A673 (cell line): Measurements from ENCODE around the gene ENTPD7. TPM values are rescaled to one million over a fixed set of nuclear protein-coding genes. Genes with fewer than 3 reads are reported as not detected.

Experiments
- BruUV-seq: library from RNA; stranded (reverse); fragments of 400-500 nt; replicated peaks from 2 replicates; lab custom pipeline; 2021; lab: Mats Ljungman, UMichigan
- CTCF ChIA-PET: fragments of 300-600 bp; sonication (Branson Sonifier 250); formaldehyde crosslinking; loops from one replicate; lab custom pipeline; 2022; ENCODE audit warnings: antibody characterized with exemption; lab: Charles Lee
- POLR2A ChIA-PET: fragments of 300-600 bp; sonication (Branson Sonifier 250); formaldehyde crosslinking; loops from one replicate; lab custom pipeline; 2022; ENCODE audit warnings: antibody characterized with exemption; ENCODE audit not compliant: low non-redundant PET; lab: Charles Lee
- DNase-seq: peaks from one replicate; pipeline ENCODE4 v3.0.0-alpha.2; 2015; ENCODE audit warnings: low spot score
- H3K27ac ChIP-seq: fragments of 200-600 bp; sonication (generic); 2 replicates; pipeline ENCODE4 v1.5.1; 2016; ENCODE audit warnings: mixed run types, low read depth, mild to moderate bottlenecking, mixed read lengths, antibody characterized with exemption, low read length; ENCODE audit not compliant: poor library complexity, severe bottlenecking
- H3K27me3 ChIP-seq: fragments of 200-600 bp; sonication (generic); replicated peaks from 2 replicates; pipeline ENCODE4 v1.6.1; 2017; ENCODE audit warnings: mixed run types, low read depth, mild to moderate bottlenecking, mixed read lengths, antibody characterized with exemption, low read length; ENCODE audit not compliant: insufficient read depth, poor library complexity
- H3K36me3 ChIP-seq: fragments of 200-600 bp; sonication (generic); 2 replicates; pipeline ENCODE4 v1.6.1; 2016; ENCODE audit warnings: mixed run types, mild to moderate bottlenecking, mixed read lengths, antibody characterized with exemption, low read length; ENCODE audit not compliant: insufficient read depth, poor library complexity, severe bottlenecking
- H3K4me1 ChIP-seq: fragments of 200-600 bp; sonication (generic); 2 replicates; pipeline ENCODE4 v1.6.1; 2017; ENCODE audit warnings: mixed run types, mild to moderate bottlenecking, mixed read lengths, antibody characterized with exemption, low read length; ENCODE audit not compliant: insufficient read depth, poor library complexity, severe bottlenecking
- H3K4me3 ChIP-seq: fragments of 200-600 bp; sonication (generic); 2 replicates; pipeline ENCODE4 v1.5.1; 2016; ENCODE audit warnings: low read depth, mixed run types, mild to moderate bottlenecking, mixed read lengths, low read length; ENCODE audit not compliant: poor library complexity, severe bottlenecking
- H3K9me3 ChIP-seq: fragments of 200-600 bp; sonication (generic); 2 replicates; pipeline ENCODE4 v1.6.1; 2016; ENCODE audit warnings: mixed run types, low read depth, mild to moderate bottlenecking, mixed read lengths, antibody characterized with exemption, low read length; ENCODE audit not compliant: poor library complexity, severe bottlenecking
- EZH2 ChIP-seq: fragments of 200-600 bp; sonication (generic); IDR thresholded peaks from 2 replicates; pipeline ENCODE4 v1.6.1; 2017; ENCODE audit warnings: borderline replicate concordance, low read depth, mild to moderate bottlenecking, mixed read lengths, antibody characterized with exemption, low read length; ENCODE audit not compliant: poor library complexity, severe bottlenecking
- intact Hi-C: fragments of 100-400 bp; cut with micrococcal nuclease; formaldehyde crosslinking; loops from one replicate; pipeline ENCODE4 v1.10.0; 2022; ENCODE audit not compliant: unreplicated experiment
- total RNA-seq: library from RNA; stranded (reverse); gene quantifications from 2 replicates; pipeline ENCODE4 v1.2.3, GENCODE V29; 2021
- TF ChIP-seq, protein P1 (sequence below): fragments of 300-800, 200-600 bp; sonication (generic); conservative IDR thresholded peaks from 2 replicates; pipeline ENCODE4 v1.5.1; 2017; ENCODE audit warnings: low read depth, mild to moderate bottlenecking, antibody characterized with exemption, low read length, moderate library complexity, mixed read lengths

ENTPD7 gene
- total RNA-seq, 1 experiment from 2014 or later: 11.1 TPM

DNA sequence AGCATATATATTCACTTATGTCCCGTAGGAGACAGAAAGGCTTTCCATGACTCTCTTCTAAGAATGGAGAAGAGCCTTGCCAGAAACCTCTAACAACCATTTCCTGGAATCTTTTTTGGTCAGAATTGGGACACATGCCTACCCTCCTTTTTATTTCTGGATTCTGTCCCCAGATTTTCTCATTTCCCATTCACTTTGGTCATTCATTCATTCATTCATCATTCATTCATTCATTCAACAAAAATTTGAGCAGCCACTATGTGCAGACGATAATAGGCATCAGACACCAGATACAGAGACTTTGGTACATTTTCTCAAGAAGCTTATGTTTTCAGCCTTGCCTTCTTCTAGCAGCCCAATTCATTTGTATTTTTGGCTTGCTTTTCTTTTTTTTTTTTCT, 6.0 kb downstream of the ENTPD7 start:
- ChIA-PET POLR2A (interaction anchor here (0.6 kb wide), 1 partner anchor 93 kb away, joined by 6 read pairs; no protein-coding TSS in a partner anchor), CTCF (no interaction called here)
- no peak overlapping the region for H3K27ac ChIP-seq
- H3K27me3 ChIP-seq: no peaks in the 10 kb centered on the region
- no peak for DNase-seq
- intact Hi-C loops: no loop called here
- no TSS peak for BruUV-seq
- no peaks in the 10 kb centered on the region for H3K4me1 ChIP-seq
- H3K4me3 ChIP-seq: no peak overlapping the region
- TF ChIP-seq, protein P1, sequence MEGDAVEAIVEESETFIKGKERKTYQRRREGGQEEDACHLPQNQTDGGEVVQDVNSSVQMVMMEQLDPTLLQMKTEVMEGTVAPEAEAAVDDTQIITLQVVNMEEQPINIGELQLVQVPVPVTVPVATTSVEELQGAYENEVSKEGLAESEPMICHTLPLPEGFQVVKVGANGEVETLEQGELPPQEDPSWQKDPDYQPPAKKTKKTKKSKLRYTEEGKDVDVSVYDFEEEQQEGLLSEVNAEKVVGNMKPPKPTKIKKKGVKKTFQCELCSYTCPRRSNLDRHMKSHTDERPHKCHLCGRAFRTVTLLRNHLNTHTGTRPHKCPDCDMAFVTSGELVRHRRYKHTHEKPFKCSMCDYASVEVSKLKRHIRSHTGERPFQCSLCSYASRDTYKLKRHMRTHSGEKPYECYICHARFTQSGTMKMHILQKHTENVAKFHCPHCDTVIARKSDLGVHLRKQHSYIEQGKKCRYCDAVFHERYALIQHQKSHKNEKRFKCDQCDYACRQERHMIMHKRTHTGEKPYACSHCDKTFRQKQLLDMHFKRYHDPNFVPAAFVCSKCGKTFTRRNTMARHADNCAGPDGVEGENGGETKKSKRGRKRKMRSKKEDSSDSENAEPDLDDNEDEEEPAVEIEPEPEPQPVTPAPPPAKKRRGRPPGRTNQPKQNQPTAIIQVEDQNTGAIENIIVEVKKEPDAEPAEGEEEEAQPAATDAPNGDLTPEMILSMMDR: no peak
- no peak for TF ChIP-seq EZH2
- H3K9me3 ChIP-seq: no peaks in the 10 kb centered on the region
- no peaks in the 10 kb centered on the region for H3K36me3 ChIP-seq

- POLR2A ChIA-PET: no interaction called here
- no peak overlapping the region for H3K27ac ChIP-seq
Observed at GRCh38 chr10:99667108-99667751, 7.9 kb downstream of the ENTPD7 start.

DNA sequence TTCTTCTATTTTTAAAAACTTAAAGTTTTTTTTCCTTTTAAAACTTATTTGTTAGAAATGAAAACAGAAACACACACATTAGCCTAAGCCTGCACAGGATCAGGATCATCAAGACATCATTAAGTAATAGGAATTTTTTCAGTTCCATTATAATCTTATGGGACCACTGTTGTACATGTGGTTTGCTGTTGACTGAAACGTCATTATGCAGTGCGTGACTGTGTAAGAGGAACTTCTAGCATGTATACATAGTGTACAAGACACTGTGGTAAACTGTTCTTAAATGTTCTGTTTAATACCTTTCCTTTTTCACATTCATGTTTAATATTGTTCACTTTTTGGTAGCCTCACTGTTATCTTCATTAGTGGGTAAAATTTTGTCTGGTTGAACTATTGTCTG, 12.1 kb downstream of the ENTPD7 start:
- Histone ChIP-seq H3K27ac (no peak overlapping the region), H3K27me3 (no peaks in the 10 kb centered on the region), H3K4me1 (no peaks in the 10 kb centered on the region), H3K9me3 (no peaks in the 10 kb centered on the region), H3K4me3 (no peak overlapping the region), H3K36me3 (peaks cover 4% of the 10 kb centered on the region)
- no peak for DNase-seq
- ChIA-PET POLR2A (no interaction called here), CTCF (no interaction called here)
- intact Hi-C loops: no loop called here
- TF ChIP-seq, protein P1: no peak
- TF ChIP-seq EZH2: no peak
- no TSS peak for BruUV-seq

More at GRCh38 chr10:99667108-99667751, 7.9 kb downstream of the ENTPD7 start:
- Histone ChIP-seq H3K27me3 (no peaks in the 10 kb centered on the region), H3K9me3 (no peaks in the 10 kb centered on the region), H3K36me3 (peaks cover 4% of the 10 kb centered on the region), H3K4me3 (no peak overlapping the region), H3K4me1 (no peaks in the 10 kb centered on the region)
- intact Hi-C loops: no loop called here
- no TSS peak for BruUV-seq
- TF ChIP-seq EZH2: no peak
- TF ChIP-seq, protein P1: no peak
- DNase-seq: no peak
- CTCF ChIA-PET: no interaction called here
